GM12864 (cell line): ENCODE data around the gene CLCN6.

ENCODE experiments used
- DNase-seq: peaks from one replicate; pipeline ENCODE4 v3.0.0-alpha.2; 2011; ENCODE audit warnings: low read depth
- H3K4me3 ChIP-seq: 2 replicates; pipeline ENCODE4 v1.5.1; 2011; ENCODE audit warnings: mild to moderate bottlenecking, low read depth, low read length, control low read depth
- CTCF ChIP-seq: IDR thresholded peaks from 2 replicates; pipeline ENCODE4 v1.5.1; 2011; ENCODE audit warnings: low read depth, mild to moderate bottlenecking, moderate library complexity, low read length, control low read depth, inconsistent platforms; ENCODE audit errors: missing control alignments

The CLCN6 gene

GRCh38 chr1:11795238-11795890 is 10.6 kb upstream of the CLCN6 start:
- TF ChIP-seq CTCF = no peak
- DNase-seq = no peak
- no peak overlapping the region for H3K4me3 ChIP-seq

GRCh38 chr1:11796036-11796828 is 9.8 kb upstream of the CLCN6 start:
- TF ChIP-seq CTCF = no peak
- H3K4me3 ChIP-seq = no peak overlapping the region
- DNase-seq = no peak

- no peak for TF ChIP-seq CTCF
These were observed 8.3 kb upstream of the CLCN6 start for GRCh38 chr1:11797525-11798216.

GRCh38 chr1:11799099-11799498 is 6.9 kb upstream of the CLCN6 start:
- DNase-seq = no peak
- no peak overlapping the region for H3K4me3 ChIP-seq
- TF ChIP-seq CTCF = no peak

More at GRCh38 chr1:11797525-11798216, 8.3 kb upstream of the CLCN6 start:
- no peak overlapping the region for H3K4me3 ChIP-seq
- no peak for DNase-seq

- TF ChIP-seq CTCF = no peak
- DNase-seq = no peak
- no peak overlapping the region for H3K4me3 ChIP-seq
These were observed 6.1 kb upstream of the CLCN6 start for GRCh38 chr1:11799896-11800295.

- TF ChIP-seq CTCF = no peak
- H3K4me3 ChIP-seq = no peak overlapping the region
- DNase-seq = no peak
These were observed 5.6 kb upstream of the CLCN6 start for GRCh38 chr1:11800391-11800755.
